ENCODE data around the gene RPS10. TPM values are rescaled to one million over a fixed set of nuclear protein-coding genes. Genes with fewer than 3 reads are reported as not detected.
"Not testable (repeated sequence)": the region's sequence is repeated elsewhere in the genome, so short reads cannot be mapped to it uniquely, and the experiment has no call there.

The RPS10 gene
- total RNA-seq, 2 experiments from 2014 or later: 2,718 to 2,727 TPM

DNA sequence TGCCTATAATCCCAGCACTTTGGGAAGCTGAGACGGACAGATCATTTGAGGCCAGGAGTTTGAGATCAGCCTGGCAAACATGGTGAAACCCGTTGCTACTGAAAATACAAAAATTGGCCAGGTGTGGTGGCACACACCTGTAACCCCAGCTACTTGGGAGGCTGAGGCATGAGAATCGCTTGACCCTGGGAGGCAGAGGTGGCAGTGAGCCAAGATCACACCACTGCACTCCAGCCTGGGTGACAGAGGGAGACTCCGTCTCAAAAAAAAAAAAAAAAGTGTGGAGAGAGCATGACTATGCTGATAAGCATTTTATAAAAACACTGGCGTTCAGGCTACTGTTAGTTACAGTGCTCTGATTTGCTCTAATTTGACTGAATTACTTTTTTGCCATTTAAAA lies 48.3 kb downstream of the RPS10 start:
- H3K36me3 Mint-ChIP-seq (ENCODE audit: low read depth); H3K27me3 Mint-ChIP-seq (ENCODE audit: low read depth); intact Hi-C loops (cut with micrococcal nuclease); H3K4me3 Mint-ChIP-seq; DNase-seq; H3K9me3 Mint-ChIP-seq; H3K27ac Mint-ChIP-seq: not testable (repeated sequence)
- CTCF ChIA-PET: interaction anchor here (0.8 kb wide), 1 partner anchor 182 kb away, joined by 3 read pairs; no protein-coding TSS in a partner anchor
- peaks cover 16% of the 10 kb centered on the region for H3K4me1 Mint-ChIP-seq (ENCODE audit: low read depth)

DNA sequence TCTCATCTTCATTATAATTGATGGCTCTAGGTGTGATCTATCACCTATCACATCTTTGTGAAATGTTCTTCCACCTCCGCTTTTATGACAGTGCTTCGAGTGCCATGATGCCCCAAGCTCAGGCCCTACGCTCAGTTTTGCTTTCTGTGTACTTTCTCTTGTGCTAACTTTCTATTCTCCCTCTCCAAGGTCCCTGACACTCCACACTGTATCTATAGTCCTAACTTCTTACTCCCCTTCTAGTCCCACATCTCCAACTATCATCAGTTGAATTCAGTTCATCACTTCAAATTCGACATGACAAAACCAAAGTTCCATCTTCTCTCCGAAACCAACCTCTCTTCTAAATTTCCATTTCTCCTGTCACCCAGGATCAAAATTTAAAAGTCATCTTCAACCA lies 50.0 kb downstream of the RPS10 start:
- H3K27ac Mint-ChIP-seq: no peak overlapping the region
- intact Hi-C loops (cut with micrococcal nuclease): no loop called here
- no peaks in the 10 kb centered on the region for H3K9me3 Mint-ChIP-seq
- no peak overlapping the region for H3K4me3 Mint-ChIP-seq
- H3K27me3 Mint-ChIP-seq (ENCODE audit: low read depth): no peaks in the 10 kb centered on the region
- H3K4me1 Mint-ChIP-seq (ENCODE audit: low read depth): peaks cover 16% of the 10 kb centered on the region
- CTCF ChIA-PET: no interaction called here
- peaks cover 11% of the 10 kb centered on the region for H3K36me3 Mint-ChIP-seq (ENCODE audit: low read depth)
- DNase-seq: no peak

DNA sequence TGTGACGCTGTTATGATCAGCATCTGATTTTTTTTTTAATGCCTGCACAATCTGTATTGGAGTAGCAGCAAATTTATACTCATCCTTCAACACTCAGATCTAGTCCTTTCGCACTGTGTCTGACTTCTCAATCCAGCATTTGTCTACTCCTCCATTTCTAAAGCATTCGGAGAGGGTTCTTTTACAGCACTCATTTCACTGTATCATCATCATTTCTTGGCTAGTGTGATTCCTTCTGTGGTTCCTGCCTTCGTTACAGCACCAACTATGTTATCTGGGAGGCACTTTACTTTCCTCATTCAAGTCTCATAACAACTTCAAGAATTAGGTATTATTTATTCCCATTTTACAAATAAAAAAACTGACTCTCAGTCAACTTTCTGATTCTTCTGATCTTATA lies 51.4 kb downstream of the RPS10 start:
- H3K27ac Mint-ChIP-seq: no peak overlapping the region
- no peaks in the 10 kb centered on the region for H3K9me3 Mint-ChIP-seq
- no peaks in the 10 kb centered on the region for H3K27me3 Mint-ChIP-seq (ENCODE audit: low read depth)
- CTCF ChIA-PET: no interaction called here
- H3K4me1 Mint-ChIP-seq (ENCODE audit: low read depth): peaks cover 16% of the 10 kb centered on the region
- intact Hi-C loops (cut with micrococcal nuclease): no loop called here
- no peak for DNase-seq
- peaks cover 13% of the 10 kb centered on the region for H3K36me3 Mint-ChIP-seq (ENCODE audit: low read depth)
- H3K4me3 Mint-ChIP-seq: no peak overlapping the region

DNA sequence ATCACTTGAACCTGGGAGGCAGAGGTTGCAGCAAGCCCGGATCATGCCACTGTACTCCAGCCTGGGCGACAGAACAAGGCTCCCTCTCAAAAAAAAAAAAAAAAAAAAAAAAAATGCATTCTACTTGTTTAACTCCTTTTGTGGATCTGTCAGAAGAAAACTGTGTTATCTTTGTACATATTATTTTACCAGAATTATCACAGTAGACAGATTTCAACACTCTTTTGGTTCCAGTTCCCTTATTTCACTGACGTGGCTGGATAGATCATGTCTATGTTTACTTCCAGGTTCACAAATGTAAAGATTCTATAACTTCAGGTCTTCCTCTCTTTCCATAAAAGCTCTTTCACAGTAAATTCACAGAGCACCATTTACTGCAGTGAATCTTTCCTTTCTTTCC lies 51.8 kb downstream of the RPS10 start:
- H3K4me1 Mint-ChIP-seq (ENCODE audit: low read depth): peaks cover 16% of the 10 kb centered on the region
- CTCF ChIA-PET: no interaction called here
- no peaks in the 10 kb centered on the region for H3K9me3 Mint-ChIP-seq
- peaks cover 13% of the 10 kb centered on the region for H3K36me3 Mint-ChIP-seq (ENCODE audit: low read depth)
- no peak for DNase-seq
- H3K27ac Mint-ChIP-seq: no peak overlapping the region
- intact Hi-C loops (cut with micrococcal nuclease): no loop called here
- H3K27me3 Mint-ChIP-seq (ENCODE audit: low read depth): no peaks in the 10 kb centered on the region
- H3K4me3 Mint-ChIP-seq: no peak overlapping the region

DNA sequence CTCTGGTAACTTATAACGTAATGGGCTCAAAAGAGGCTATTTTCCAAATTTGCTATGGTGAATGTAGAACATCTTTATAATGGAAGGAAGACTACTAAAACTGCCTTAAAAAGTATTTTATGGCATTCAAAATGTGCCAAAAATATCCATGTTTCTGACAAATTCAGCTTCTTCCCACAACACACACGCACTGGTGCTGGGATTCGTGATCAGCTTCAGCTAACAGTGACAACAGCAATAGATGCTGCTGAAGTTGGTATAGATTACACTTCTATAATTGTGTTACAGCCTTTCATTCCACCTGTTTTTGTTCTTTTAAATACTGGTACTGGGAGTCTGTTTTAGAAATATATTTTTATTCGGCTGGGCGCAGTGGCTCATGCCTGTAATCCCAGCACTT lies 52.4 kb downstream of the RPS10 start:
- peaks cover 14% of the 10 kb centered on the region for H3K4me1 Mint-ChIP-seq (ENCODE audit: low read depth)
- no peak for DNase-seq
- no peaks in the 10 kb centered on the region for H3K9me3 Mint-ChIP-seq
- intact Hi-C loops (cut with micrococcal nuclease): no loop called here
- H3K4me3 Mint-ChIP-seq: no peak overlapping the region
- H3K36me3 Mint-ChIP-seq (ENCODE audit: low read depth): peaks cover 13% of the 10 kb centered on the region
- no peak overlapping the region for H3K27ac Mint-ChIP-seq
- CTCF ChIA-PET: no interaction called here
- no peaks in the 10 kb centered on the region for H3K27me3 Mint-ChIP-seq (ENCODE audit: low read depth)

DNA sequence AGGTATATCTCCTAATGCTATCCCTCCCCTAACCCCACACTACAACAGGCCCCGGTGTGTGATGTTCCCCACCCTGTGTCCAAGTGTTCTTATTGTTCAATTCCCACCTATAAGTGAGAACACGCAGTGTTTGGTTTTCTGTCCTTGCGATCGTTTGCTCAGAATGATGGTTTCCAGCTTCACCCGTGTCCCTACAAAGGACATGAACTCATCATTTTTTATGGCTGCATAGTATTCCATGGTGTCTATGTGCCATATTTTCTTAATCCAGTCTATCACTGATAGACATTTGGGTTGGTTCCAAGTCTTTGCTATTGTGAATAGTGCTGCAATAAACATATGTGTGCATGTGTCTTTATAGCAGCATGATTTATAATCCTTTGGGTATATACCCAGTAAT lies 54.0 kb downstream of the RPS10 start:
- CTCF ChIA-PET; intact Hi-C loops (cut with micrococcal nuclease); H3K9me3 Mint-ChIP-seq; H3K27ac Mint-ChIP-seq; H3K4me3 Mint-ChIP-seq; DNase-seq; H3K27me3 Mint-ChIP-seq (ENCODE audit: low read depth): not testable (repeated sequence)
- peaks cover 11% of the 10 kb centered on the region for H3K36me3 Mint-ChIP-seq (ENCODE audit: low read depth)
- peaks cover 12% of the 10 kb centered on the region for H3K4me1 Mint-ChIP-seq (ENCODE audit: low read depth)

DNA sequence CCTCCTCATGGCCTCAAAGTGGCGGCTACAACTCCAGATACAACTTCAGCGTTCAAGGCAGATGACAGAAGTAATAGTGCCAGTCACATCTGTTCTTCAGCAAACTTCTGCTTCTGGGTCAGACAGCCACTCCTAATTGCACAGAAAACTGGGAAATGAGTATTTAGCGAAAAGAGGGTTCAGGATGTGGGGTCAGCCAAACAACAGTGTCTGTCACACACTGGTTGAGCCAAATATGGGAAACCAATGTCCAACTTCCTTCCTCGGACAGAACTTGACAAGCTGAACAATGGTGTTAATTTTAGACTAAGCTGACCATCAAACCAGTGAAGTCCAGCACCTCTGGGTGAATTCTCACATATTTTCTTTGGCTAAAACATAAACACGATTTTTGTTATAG lies 55.5 kb downstream of the RPS10 start:
- H3K27me3 Mint-ChIP-seq (ENCODE audit: low read depth): no peaks in the 10 kb centered on the region
- peaks cover 18% of the 10 kb centered on the region for H3K4me1 Mint-ChIP-seq (ENCODE audit: low read depth)
- intact Hi-C loops (cut with micrococcal nuclease): no loop called here
- CTCF ChIA-PET: no interaction called here
- DNase-seq: no peak
- no peaks in the 10 kb centered on the region for H3K9me3 Mint-ChIP-seq
- peaks cover 11% of the 10 kb centered on the region for H3K36me3 Mint-ChIP-seq (ENCODE audit: low read depth)
- H3K27ac Mint-ChIP-seq: no peak overlapping the region
- H3K4me3 Mint-ChIP-seq: no peak overlapping the region

DNA sequence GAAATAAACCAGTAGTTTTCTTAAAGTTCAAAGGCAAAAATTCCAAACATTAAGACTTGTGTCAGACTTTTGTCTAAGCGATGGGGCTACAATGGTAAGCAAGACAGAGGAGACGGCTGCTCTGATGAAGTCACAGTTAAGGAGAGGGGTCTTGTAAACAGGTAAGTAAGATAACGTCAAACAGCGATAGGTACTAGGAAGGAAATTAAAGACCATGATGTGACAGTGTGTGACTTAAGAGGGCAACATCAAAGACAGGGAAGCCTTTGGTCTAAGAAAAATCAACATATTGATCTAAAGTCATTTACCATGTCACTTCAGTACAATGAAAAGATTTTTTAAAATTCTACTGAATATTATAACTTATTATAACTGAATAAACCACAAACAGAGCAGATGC lies 56.5 kb downstream of the RPS10 start:
- H3K27me3 Mint-ChIP-seq (ENCODE audit: low read depth): no peaks in the 10 kb centered on the region
- DNase-seq: no peak
- H3K9me3 Mint-ChIP-seq: no peaks in the 10 kb centered on the region
- peaks cover 11% of the 10 kb centered on the region for H3K36me3 Mint-ChIP-seq (ENCODE audit: low read depth)
- intact Hi-C loops (cut with micrococcal nuclease): no loop called here
- H3K27ac Mint-ChIP-seq: no peak overlapping the region
- H3K4me1 Mint-ChIP-seq (ENCODE audit: low read depth): peaks cover 20% of the 10 kb centered on the region
- CTCF ChIA-PET: interaction anchor here (0.6 kb wide), 1 partner anchor 52 kb away, joined by 4 read pairs; no protein-coding TSS in a partner anchor
- no peak overlapping the region for H3K4me3 Mint-ChIP-seq

Other genes with a start within 250 kb of the RPS10 start
- 100 to 1,000 TPM; 705 to 712 TPM for gene HMGA1, start 189.2 kb downstream of the RPS10 start, total RNA-seq
- gene SMIM29, start 177.1 kb downstream of the RPS10 start, total RNA-seq: 10 to 100 TPM; 11.7 to 13.8 TPM
- 10 to 100 TPM; 14.0 to 14.3 TPM for gene NUDT3, start 33.4 kb downstream of the RPS10 start, total RNA-seq
- under 1 TPM; 0.07 to 0.15 TPM for gene PACSIN1, start 40.0 kb upstream of the RPS10 start, total RNA-seq
- under 1 TPM; 0.24 to 0.35 TPM for gene SPDEF, start 130.3 kb upstream of the RPS10 start, total RNA-seq